Thoracic aorta (tissue), 2 donors: ENCODE data around the gene GFAP. TPM values are rescaled to one million over a fixed set of nuclear protein-coding genes. Genes with fewer than 3 reads are reported as not detected.

Experiments used
- ATAC-seq: fragments of 150-250 bp; one replicate; pipeline ENCODE4 v1.8.0; 2017; ENCODE audit warnings: low read depth; ENCODE audit not compliant: insufficient number of reproducible peaks, low FRiP score
- DNase-seq: peaks from one replicate; pipeline ENCODE4 v3.0.0-alpha.2; 2020; ENCODE audit warnings: low spot score
- H3K27ac ChIP-seq, 2 donors: fragments of 200-600 bp; sonication (generic); 1 replicate in 1 of 2; 2 replicates in 1 of 2; pipeline ENCODE4 v1.5.1; 2016; ENCODE audit warnings: mild to moderate bottlenecking in 2 of 2, moderate library complexity in 2 of 2
- H3K27me3 ChIP-seq: fragments of 200-600 bp; sonication (generic); replicated peaks from 2 replicates; pipeline ENCODE4 v1.6.0; 2016; ENCODE audit warnings: mild to moderate bottlenecking; ENCODE audit not compliant: insufficient read depth
- H3K36me3 ChIP-seq: fragments of 200-600 bp; sonication (generic); one replicate; pipeline ENCODE4 v1.5.1; 2016
- H3K4me1 ChIP-seq, 2 donors: fragments of 200-600 bp; sonication (generic); 1 replicate in 1 of 2; 2 replicates in 1 of 2; pipeline versions ENCODE4 v1.5.1 to v1.6.0; 2016; ENCODE audit warnings: low read depth in 2 of 2, mild to moderate bottlenecking in 1 of 2; ENCODE audit not compliant: control insufficient read depth in 1 of 2
- H3K4me3 ChIP-seq: fragments of 200-600 bp; sonication (generic); 2 replicates; pipeline ENCODE4 v1.5.1; 2016; ENCODE audit warnings: mild to moderate bottlenecking
- H3K9me3 ChIP-seq: fragments of 200-600 bp; sonication (generic); 2 replicates; pipeline ENCODE4 v1.5.1; 2016
- total RNA-seq, 2 donors: library from RNA; depleted of rRNA; stranded (reverse); fragments of >200 nt; gene quantifications; one replicate each; pipeline versions ENCODE4 v1.1.0 to v1.2.3, GENCODE V29; 2016
- TF ChIP-seq, protein P1 (sequence below): fragments of 200-600 bp; sonication (generic); IDR thresholded peaks from one replicate; pipeline ENCODE4 v1.5.1; 2019; ENCODE audit warnings: antibody characterized with exemption

GFAP gene
- total RNA-seq, 2 donors from 2014 or later, result 14.6 TPM; not detected in 1

DNA sequence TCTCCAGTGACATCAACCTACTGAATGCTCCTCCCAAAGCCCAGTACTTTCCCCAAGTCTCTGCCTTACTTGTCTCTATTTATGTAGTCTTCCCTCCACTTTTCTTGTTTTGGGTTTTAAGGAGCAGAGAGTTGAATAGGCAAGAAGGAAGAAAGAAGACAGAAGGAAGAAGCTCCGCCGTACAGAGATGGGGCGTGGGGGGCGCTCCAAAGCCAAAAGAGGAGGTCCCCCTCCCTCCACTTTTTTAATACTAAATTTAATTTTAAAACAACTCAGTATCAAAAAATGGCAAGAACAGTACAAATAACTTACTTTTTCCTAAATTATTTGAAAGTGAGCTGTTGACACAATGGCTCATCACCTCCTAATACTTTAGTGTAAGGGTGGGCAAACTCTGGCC lies 20.7 kb downstream of the GFAP start:
- Histone ChIP-seq H3K36me3 (peaks cover 25% of the 10 kb centered on the region), H3K27me3 (no peaks in the 10 kb centered on the region), H3K4me3 (no peak overlapping the region), H3K27ac (no peak overlapping the region), H3K9me3 (no peaks in the 10 kb centered on the region), H3K4me1 (peaks cover 10 to 15% of the 10 kb centered on the region in 2 donors)
- no peak for ATAC-seq
- TF ChIP-seq, protein P1, sequence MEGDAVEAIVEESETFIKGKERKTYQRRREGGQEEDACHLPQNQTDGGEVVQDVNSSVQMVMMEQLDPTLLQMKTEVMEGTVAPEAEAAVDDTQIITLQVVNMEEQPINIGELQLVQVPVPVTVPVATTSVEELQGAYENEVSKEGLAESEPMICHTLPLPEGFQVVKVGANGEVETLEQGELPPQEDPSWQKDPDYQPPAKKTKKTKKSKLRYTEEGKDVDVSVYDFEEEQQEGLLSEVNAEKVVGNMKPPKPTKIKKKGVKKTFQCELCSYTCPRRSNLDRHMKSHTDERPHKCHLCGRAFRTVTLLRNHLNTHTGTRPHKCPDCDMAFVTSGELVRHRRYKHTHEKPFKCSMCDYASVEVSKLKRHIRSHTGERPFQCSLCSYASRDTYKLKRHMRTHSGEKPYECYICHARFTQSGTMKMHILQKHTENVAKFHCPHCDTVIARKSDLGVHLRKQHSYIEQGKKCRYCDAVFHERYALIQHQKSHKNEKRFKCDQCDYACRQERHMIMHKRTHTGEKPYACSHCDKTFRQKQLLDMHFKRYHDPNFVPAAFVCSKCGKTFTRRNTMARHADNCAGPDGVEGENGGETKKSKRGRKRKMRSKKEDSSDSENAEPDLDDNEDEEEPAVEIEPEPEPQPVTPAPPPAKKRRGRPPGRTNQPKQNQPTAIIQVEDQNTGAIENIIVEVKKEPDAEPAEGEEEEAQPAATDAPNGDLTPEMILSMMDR, result no peak
- no peak for DNase-seq

DNA sequence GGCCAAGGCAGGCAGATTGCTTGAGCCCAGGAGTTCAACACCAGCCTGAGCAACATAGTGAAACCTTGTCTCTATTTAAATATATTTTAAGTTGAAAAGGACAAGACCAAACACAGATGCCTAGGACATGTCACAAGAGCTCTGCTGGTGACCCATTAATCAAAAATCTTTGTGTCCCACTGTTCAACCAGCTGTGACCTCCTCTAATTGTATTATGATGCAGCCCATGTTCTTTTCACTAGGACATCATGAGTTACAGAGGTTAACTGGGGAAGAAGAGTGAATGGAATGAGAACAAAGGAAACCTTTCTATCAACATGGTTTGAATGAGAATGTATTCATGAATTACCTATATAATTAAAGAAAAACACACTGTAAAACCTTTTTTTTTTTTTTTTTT lies 23.1 kb downstream of the GFAP start:
- H3K4me3 ChIP-seq, result no peak overlapping the region
- ATAC-seq (no peak), DNase-seq (no peak)
- H3K27me3 ChIP-seq, result no peaks in the 10 kb centered on the region
- TF ChIP-seq, protein P1, result no peak
- no peaks in the 10 kb centered on the region for H3K4me1 ChIP-seq
- H3K36me3 ChIP-seq, result peaks cover 25% of the 10 kb centered on the region
- H3K27ac ChIP-seq, result no peak overlapping the region
- no peaks in the 10 kb centered on the region for H3K9me3 ChIP-seq

DNA sequence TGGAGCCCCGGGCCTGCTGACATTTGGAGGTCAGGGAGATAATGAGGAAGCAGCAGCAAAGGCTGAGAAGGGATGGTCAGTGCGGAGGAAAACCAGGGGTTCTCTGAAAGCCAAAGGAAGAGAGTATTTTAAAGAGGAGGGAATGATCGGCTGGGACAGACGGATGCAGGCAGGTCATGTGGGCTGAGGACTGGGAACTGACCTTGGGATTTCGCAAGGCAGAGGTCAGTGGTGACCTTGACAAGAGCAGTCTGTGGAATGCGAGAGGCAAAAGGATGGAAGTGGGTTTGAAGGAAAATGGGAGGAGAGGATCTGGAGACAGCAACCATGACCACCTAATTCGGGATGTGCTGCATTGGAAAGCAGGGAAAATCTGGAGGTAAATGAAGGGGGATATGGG lies 26.3 kb downstream of the GFAP start:
- DNase-seq (no peak), ATAC-seq (no peak)
- H3K36me3 ChIP-seq, result peaks cover 32% of the 10 kb centered on the region
- H3K4me3 ChIP-seq, result no peak overlapping the region
- TF ChIP-seq, protein P1, result no peak
- H3K4me1 ChIP-seq, result no peaks in the 10 kb centered on the region
- H3K27ac ChIP-seq, result no peak overlapping the region
- H3K9me3 ChIP-seq, result no peaks in the 10 kb centered on the region
- no peaks in the 10 kb centered on the region for H3K27me3 ChIP-seq

DNA sequence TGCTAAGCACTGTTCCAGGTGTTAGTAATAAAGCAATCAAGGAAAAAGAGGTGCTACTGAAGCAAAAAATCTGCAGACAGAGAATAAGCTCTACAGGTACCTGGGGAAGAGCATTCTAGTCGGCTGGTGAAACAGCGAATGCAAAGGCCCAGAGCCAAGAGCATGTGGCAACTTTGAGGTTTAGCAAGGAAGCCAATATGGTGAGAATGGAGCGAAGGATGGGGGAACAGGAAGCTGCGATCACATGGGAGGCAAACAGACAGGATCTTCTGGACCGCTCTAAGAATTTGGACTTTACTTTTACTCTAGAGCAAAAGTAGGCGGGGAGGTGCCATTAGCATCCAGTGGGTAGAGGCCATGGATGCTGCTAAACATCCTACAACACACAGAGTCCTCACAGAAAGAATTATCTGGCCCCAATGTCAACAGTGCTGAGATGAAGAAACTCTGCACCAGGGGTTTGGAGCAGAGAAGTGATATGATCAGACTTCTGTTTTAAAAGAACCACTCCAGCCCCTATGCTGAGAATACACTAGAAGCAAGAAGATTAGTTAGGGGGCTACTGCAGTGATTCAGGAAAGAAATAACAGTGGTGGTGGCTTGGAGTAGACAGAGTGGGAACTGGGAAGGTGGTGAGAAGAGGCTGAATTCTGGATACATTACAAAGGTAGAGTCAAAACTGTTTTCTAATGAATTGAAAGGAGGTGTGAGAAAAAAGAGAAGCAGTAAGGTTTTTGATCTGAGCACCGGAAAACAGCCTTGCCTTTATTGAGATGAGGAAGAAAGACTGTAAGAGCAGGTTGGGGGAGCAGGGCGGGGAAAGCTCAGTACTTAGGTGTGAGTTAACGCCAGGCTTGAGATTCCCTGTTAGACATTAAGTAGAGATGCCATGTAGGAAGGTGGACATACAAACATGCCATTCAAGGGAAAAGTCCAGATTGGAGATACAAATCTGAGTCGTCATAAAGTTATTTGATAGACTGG lies 27.0 kb downstream of the GFAP start:
- TF ChIP-seq, protein P1, result no peak
- H3K9me3 ChIP-seq, result no peaks in the 10 kb centered on the region
- DNase-seq (no peak), ATAC-seq (no peak)
- H3K4me1 ChIP-seq, result no peaks in the 10 kb centered on the region
- no peak overlapping the region for H3K27ac ChIP-seq
- H3K27me3 ChIP-seq, result no peaks in the 10 kb centered on the region
- H3K4me3 ChIP-seq, result no peak overlapping the region
- H3K36me3 ChIP-seq, result peaks cover 33% of the 10 kb centered on the region

DNA sequence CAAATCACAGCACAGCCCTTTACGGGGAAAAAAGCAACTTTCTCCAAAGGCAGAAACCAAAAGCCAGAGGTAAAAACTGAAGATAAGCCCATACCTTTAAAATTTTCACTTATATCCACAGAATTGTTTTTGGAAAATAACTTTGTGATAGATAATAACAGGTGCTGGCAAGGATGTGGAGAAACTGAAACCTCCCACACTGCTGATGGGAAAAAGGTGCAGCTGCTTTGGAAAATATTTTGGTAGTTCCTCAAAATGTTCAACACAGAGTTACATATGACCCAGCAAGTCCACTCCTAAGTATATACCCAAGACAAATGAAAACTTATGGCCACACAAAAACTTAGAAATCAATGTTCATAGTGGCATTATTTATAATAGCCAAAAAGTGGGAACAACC lies 28.3 kb downstream of the GFAP start:
- H3K36me3 ChIP-seq, result peaks cover 40% of the 10 kb centered on the region

More for the DNA sequence above, 28.3 kb downstream of the GFAP start:
- DNase-seq (no peak), ATAC-seq (no peak)
- no peak overlapping the region for H3K4me3 ChIP-seq
- no peaks in the 10 kb centered on the region for H3K4me1 ChIP-seq
- no peak overlapping the region for H3K27ac ChIP-seq
- TF ChIP-seq, protein P1, result no peak
- no peaks in the 10 kb centered on the region for H3K27me3 ChIP-seq
- no peaks in the 10 kb centered on the region for H3K9me3 ChIP-seq
